NOMO-1 treated with DMSO at 0.1 percent for 48 hours (cell line): Measurements from ENCODE around the gene TPCN2.
"Not testable (repeated sequence)": the region's sequence is repeated elsewhere in the genome, so short reads cannot be mapped to it uniquely, and the experiment has no call there.

Source experiments
- DNase-seq: peaks from one replicate; lab custom pipeline; 2025; ENCODE audit not compliant: unreplicated experiment; lab: John Stamatoyannopoulos, UW

TPCN2 gene

GRCh38 chr11:69074375-69075140 lies 25.8 kb downstream of the TPCN2 start:
- no peak for DNase-seq

- no peak for DNase-seq
These were observed 26.8 kb downstream of the TPCN2 start for GRCh38 chr11:69075421-69076128.

GRCh38 chr11:69076129-69076791 lies 27.5 kb downstream of the TPCN2 start:
- no peak for DNase-seq

- not testable (repeated sequence) for DNase-seq
These were observed 28.2 kb downstream of the TPCN2 start for GRCh38 chr11:69076977-69077376.

GRCh38 chr11:69078508-69078907 lies 29.8 kb downstream of the TPCN2 start:
- no peak for DNase-seq

- no peak for DNase-seq
These were observed 30.3 kb downstream of the TPCN2 start for GRCh38 chr11:69078930-69079605.

- no peak for DNase-seq
These were observed 31.0 kb downstream of the TPCN2 start for GRCh38 chr11:69079661-69080256.

- DNase-seq = no peak
These were observed 31.7 kb downstream of the TPCN2 start for GRCh38 chr11:69080257-69080995.

GRCh38 chr11:69081180-69081579 lies 32.4 kb downstream of the TPCN2 start:
- DNase-seq = no peak

GRCh38 chr11:69083531-69084247 lies 35.0 kb downstream of the TPCN2 start:
- DNase-seq = no peak

- no peak for DNase-seq
These were observed 35.6 kb downstream of the TPCN2 start for GRCh38 chr11:69084371-69084770.

GRCh38 chr11:69085490-69086095 lies 36.9 kb downstream of the TPCN2 start:
- DNase-seq = no peak

GRCh38 chr11:69086152-69087132 lies 37.7 kb downstream of the TPCN2 start:
- no peak for DNase-seq

GRCh38 chr11:69087133-69087524 lies 38.4 kb downstream of the TPCN2 start:
- DNase-seq = no peak

- no peak for DNase-seq
These were observed 39.1 kb downstream of the TPCN2 start for GRCh38 chr11:69087811-69088210.

- DNase-seq = peak; percentile 49
These were observed 40.0 kb downstream of the TPCN2 start for GRCh38 chr11:69088676-69089146.

- no peak for DNase-seq
These were observed 40.5 kb downstream of the TPCN2 start for GRCh38 chr11:69089258-69089657.

- no peak for DNase-seq
These were observed 43.0 kb downstream of the TPCN2 start for GRCh38 chr11:69091638-69092165.
